Osteoblast (primary cell): ENCODE data around the gene DFFB. TPM values are rescaled to one million over a fixed set of nuclear protein-coding genes. Genes with fewer than 3 reads are reported as not detected.

Source experiments
- DNase-seq: peaks from one replicate; pipeline ENCODE4 v3.0.0; 2011; ENCODE audit warnings: low spot score, mixed read lengths; ENCODE audit not compliant: insufficient read length; ENCODE audit errors: missing footprints
- H2AFZ ChIP-seq: 2 replicates; pipeline ENCODE4 v1.6.0; 2011; ENCODE audit warnings: mild to moderate bottlenecking, low read length
- H3K27ac ChIP-seq: 2 replicates; pipeline ENCODE4 v1.5.1; 2011; ENCODE audit warnings: mild to moderate bottlenecking, low read depth, low read length, moderate library complexity
- H3K27me3 ChIP-seq: 2 replicates; pipeline ENCODE4 v1.6.0; 2012; ENCODE audit warnings: mild to moderate bottlenecking, control low read depth, inconsistent platforms, low read length, moderate library complexity; ENCODE audit not compliant: insufficient read depth
- H3K36me3 ChIP-seq: 2 replicates; pipeline ENCODE4 v1.5.1; 2011; ENCODE audit warnings: mild to moderate bottlenecking, low read length, control low read depth, moderate library complexity; ENCODE audit not compliant: insufficient read depth
- H3K4me1 ChIP-seq: 2 replicates; pipeline ENCODE4 v1.5.1; 2011; ENCODE audit warnings: mild to moderate bottlenecking, low read length, control low read depth, moderate library complexity; ENCODE audit not compliant: insufficient read depth
- H3K4me2 ChIP-seq: 2 replicates; pipeline ENCODE4 v1.6.0; 2011; ENCODE audit warnings: mild to moderate bottlenecking, low read length; ENCODE audit not compliant: insufficient read depth
- H3K4me3 ChIP-seq: fragments of 200-600 bp; sonication (generic); 3 replicates; pipeline ENCODE4 v1.5.1; 2012; ENCODE audit warnings: mild to moderate bottlenecking, low read length, inconsistent platforms; ENCODE audit not compliant: insufficient read depth
- H3K79me2 ChIP-seq: 2 replicates; pipeline ENCODE4 v1.6.0; 2012; ENCODE audit warnings: mild to moderate bottlenecking, low read length, control low read depth, inconsistent platforms; ENCODE audit not compliant: insufficient read depth
- H3K9me3 ChIP-seq: 2 replicates; pipeline ENCODE4 v1.5.1; 2011; ENCODE audit warnings: low read depth, low read length, control low read depth
- H4K20me1 ChIP-seq: 2 replicates; pipeline ENCODE4 v1.6.0; 2012; ENCODE audit warnings: mild to moderate bottlenecking, low read length, control low read depth; ENCODE audit not compliant: insufficient read depth
- CTCF ChIP-seq: IDR thresholded peaks from 2 replicates; pipeline ENCODE4 v1.5.1; 2011; ENCODE audit warnings: mild to moderate bottlenecking, low read depth, low read length, moderate library complexity; ENCODE audit errors: extremely low read depth
- total RNA-seq: library from RNA; depleted of rRNA; stranded (reverse); fragments of >200 nt; gene quantifications from 2 replicates; pipeline ENCODE4 v1.2.3, GENCODE V29; 2012

The DFFB gene
- total RNA-seq, 1 donor: 5.1 TPM

- H3K9me3 ChIP-seq: no peaks in the 10 kb centered on the region
- H3K4me3 ChIP-seq: no peak overlapping the region
- peaks cover 2% of the 10 kb centered on the region for H3K4me1 ChIP-seq
- H3K36me3 ChIP-seq: no peaks in the 10 kb centered on the region
- peaks cover 2% of the 10 kb centered on the region for H4K20me1 ChIP-seq
- no peak overlapping the region for H3K27ac ChIP-seq
- TF ChIP-seq CTCF: no peak
- DNase-seq: peak; percentile 65
- H3K4me2 ChIP-seq: no peak overlapping the region
- no peaks in the 10 kb centered on the region for H3K27me3 ChIP-seq
- peaks cover 9% of the 10 kb centered on the region for H3K79me2 ChIP-seq
- H2AFZ ChIP-seq: no peak overlapping the region
Observed at GRCh38 chr1:3904006-3904842, 46.9 kb downstream of the DFFB start.

GRCh38 chr1:3904843-3905185 is 47.5 kb downstream of the DFFB start:
- Histone ChIP-seq H3K27me3 (no peaks in the 10 kb centered on the region), H3K4me1 (no peaks in the 10 kb centered on the region), H3K36me3 (no peaks in the 10 kb centered on the region), H3K79me2 (peaks cover 3% of the 10 kb centered on the region), H4K20me1 (no peaks in the 10 kb centered on the region), H3K9me3 (no peaks in the 10 kb centered on the region), H3K4me2 (no peak overlapping the region), H2AFZ (no peak overlapping the region), H3K4me3 (no peak overlapping the region), H3K27ac (no peak overlapping the region)
- no peak for TF ChIP-seq CTCF
- DNase-seq: peak; percentile 80

GRCh38 chr1:3905266-3905952 is 48.1 kb downstream of the DFFB start:
- no peak overlapping the region for H3K4me2 ChIP-seq
- no peak overlapping the region for H3K4me3 ChIP-seq
- H3K79me2 ChIP-seq: no peaks in the 10 kb centered on the region
- no peaks in the 10 kb centered on the region for H3K36me3 ChIP-seq
- H3K9me3 ChIP-seq: no peaks in the 10 kb centered on the region
- no peaks in the 10 kb centered on the region for H4K20me1 ChIP-seq
- TF ChIP-seq CTCF: no peak
- peak; percentile 72 for DNase-seq
- no peaks in the 10 kb centered on the region for H3K27me3 ChIP-seq
- H2AFZ ChIP-seq: no peak overlapping the region
- no peaks in the 10 kb centered on the region for H3K4me1 ChIP-seq
- H3K27ac ChIP-seq: no peak overlapping the region

GRCh38 chr1:3905953-3906671 is 48.8 kb downstream of the DFFB start:
- no peak overlapping the region for H3K4me3 ChIP-seq
- H2AFZ ChIP-seq: no peak overlapping the region
- peak; percentile 83 for DNase-seq
- no peaks in the 10 kb centered on the region for H3K79me2 ChIP-seq
- H3K36me3 ChIP-seq: no peaks in the 10 kb centered on the region
- H4K20me1 ChIP-seq: no peaks in the 10 kb centered on the region
- H3K9me3 ChIP-seq: no peaks in the 10 kb centered on the region
- H3K4me2 ChIP-seq: no peak overlapping the region
- no peaks in the 10 kb centered on the region for H3K27me3 ChIP-seq
- H3K27ac ChIP-seq: no peak overlapping the region
- no peak for TF ChIP-seq CTCF
- no peaks in the 10 kb centered on the region for H3K4me1 ChIP-seq
